Activated CD4-positive, alpha-beta T cell treated with anti-CD3 and anti-CD28 coated beads, Interleukin-2, amount 50 U/mL, for 24 hours (primary cell): Measurements from ENCODE around the gene PIMREG.

Experiments used
- DNase-seq, 2 donors: peaks; one replicate each; pipeline ENCODE4 v3.0.0-alpha.2; 2020; ENCODE audit warnings: low read depth in 1 of 2, low spot score in 1 of 2

The PIMREG gene

GRCh38 chr17:6460531-6461161 is 16.4 kb downstream of the PIMREG start:
- DNase-seq: no peak

- DNase-seq: no peak
These were observed 17.0 kb downstream of the PIMREG start for GRCh38 chr17:6461246-6461645.

GRCh38 chr17:6461792-6462524 is 17.7 kb downstream of the PIMREG start:
- no peak for DNase-seq

GRCh38 chr17:6462692-6463091 is 18.4 kb downstream of the PIMREG start:
- no peak for DNase-seq

GRCh38 chr17:6463616-6464445 is 19.6 kb downstream of the PIMREG start:
- DNase-seq: no peak

GRCh38 chr17:6464446-6465041 is 20.3 kb downstream of the PIMREG start:
- DNase-seq: no peak

- DNase-seq: no peak
These were observed 21.1 kb downstream of the PIMREG start for GRCh38 chr17:6465206-6466003.

GRCh38 chr17:6467567-6467966 is 23.3 kb downstream of the PIMREG start:
- DNase-seq: no peak

GRCh38 chr17:6468051-6468790 is 24.0 kb downstream of the PIMREG start:
- DNase-seq: no peak

GRCh38 chr17:6470146-6470718 is 26.0 kb downstream of the PIMREG start:
- DNase-seq: no peak

GRCh38 chr17:6470751-6471521 is 26.7 kb downstream of the PIMREG start:
- no peak for DNase-seq

GRCh38 chr17:6471531-6472465 is 27.5 kb downstream of the PIMREG start:
- DNase-seq: no peak

GRCh38 chr17:6472517-6472916 is 28.3 kb downstream of the PIMREG start:
- DNase-seq: no peak

GRCh38 chr17:6473128-6473767 is 29.0 kb downstream of the PIMREG start:
- DNase-seq: peak; percentile 50 to 58

GRCh38 chr17:6474376-6474775 is 30.1 kb downstream of the PIMREG start:
- no peak for DNase-seq

GRCh38 chr17:6474906-6475305 is 30.7 kb downstream of the PIMREG start:
- no peak for DNase-seq

- no peak for DNase-seq
These were observed 31.2 kb downstream of the PIMREG start for GRCh38 chr17:6475411-6475810.
